GM18873 (cell line): ENCODE data around the gene SLC12A8.

Experiments
- ATAC-seq: cut with Tn5 transposase; IDR thresholded peaks from one replicate; pipeline ENCODE4 v1.9.1; 2021; ENCODE audit warnings: mild to moderate bottlenecking, moderate library complexity, moderate number of reproducible peaks; ENCODE audit not compliant: unreplicated experiment, low FRiP score

SLC12A8 gene

DNA sequence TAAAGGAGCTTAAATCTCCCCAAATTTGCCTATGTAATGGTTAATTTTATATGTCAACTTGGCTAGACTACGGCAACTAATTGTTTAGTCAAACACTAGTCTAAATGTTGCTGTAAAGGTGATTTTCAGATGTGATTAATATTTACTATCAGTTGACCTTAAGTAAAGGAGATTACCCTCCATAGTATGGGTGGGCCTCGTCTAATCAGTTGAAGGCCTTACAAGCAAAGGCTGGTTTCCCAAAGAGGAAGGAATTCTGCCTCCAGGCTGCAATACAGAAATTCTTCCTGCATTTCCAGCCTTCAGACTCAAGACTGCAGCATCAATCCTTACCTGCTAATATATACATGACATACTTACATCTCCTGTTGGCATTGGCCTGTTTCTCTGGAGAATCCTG, 23.6 kb downstream of the SLC12A8 start:
- no peak for ATAC-seq

DNA sequence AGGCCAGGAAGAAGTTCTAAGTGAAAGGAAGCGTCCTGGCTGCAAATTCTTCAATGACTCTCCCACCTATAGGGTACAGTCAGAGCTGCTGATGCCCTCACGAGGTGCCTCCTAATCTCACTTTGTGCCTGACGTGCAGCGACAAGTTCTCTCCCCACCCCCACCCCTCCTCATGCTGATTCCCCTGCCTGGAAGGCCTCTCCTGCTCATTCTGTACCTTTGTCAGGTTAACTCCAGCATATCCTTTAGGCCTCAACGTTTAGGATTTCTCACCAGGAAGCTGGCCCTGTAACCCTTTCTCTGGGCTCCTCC, 25.0 kb downstream of the SLC12A8 start:
- no peak for ATAC-seq

DNA sequence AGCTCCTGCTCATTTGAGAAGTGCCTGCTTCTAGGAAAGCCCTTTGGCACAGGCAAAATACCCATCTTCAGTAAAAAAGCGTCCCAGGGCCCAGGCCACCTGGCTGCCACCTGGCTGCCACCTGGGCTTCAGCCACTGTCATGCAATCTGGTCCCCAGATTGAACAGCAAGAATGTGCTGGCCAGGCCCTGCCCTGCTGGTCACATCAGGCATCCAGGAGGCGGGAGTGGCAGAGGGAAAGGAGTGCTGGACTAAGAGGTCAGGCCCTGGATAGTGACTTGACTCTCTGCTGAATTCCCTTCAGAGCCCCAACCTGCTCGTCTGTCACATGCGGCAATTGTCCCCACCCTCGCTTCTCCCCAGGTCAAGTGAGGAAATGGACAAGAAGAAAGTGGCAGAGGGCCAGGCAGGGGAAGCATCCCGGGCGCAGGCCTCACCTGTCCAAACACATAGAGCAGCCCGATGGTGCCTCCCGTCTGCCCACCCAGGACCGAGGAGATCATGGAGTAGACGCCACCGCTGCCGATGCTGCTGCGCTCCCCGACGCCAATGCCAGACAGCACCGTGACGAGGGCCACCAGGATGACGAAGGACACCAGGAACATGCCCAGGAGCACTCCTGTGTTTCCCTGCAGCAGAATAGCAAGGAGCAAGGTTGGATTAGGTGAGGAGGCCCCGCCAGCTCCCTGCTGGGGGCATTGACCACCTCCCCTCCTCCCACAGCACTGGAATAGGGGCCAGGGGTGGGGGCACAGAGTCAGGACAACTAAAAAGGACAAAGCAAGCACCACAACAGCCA, 25.5 kb downstream of the SLC12A8 start:
- no peak for ATAC-seq

DNA sequence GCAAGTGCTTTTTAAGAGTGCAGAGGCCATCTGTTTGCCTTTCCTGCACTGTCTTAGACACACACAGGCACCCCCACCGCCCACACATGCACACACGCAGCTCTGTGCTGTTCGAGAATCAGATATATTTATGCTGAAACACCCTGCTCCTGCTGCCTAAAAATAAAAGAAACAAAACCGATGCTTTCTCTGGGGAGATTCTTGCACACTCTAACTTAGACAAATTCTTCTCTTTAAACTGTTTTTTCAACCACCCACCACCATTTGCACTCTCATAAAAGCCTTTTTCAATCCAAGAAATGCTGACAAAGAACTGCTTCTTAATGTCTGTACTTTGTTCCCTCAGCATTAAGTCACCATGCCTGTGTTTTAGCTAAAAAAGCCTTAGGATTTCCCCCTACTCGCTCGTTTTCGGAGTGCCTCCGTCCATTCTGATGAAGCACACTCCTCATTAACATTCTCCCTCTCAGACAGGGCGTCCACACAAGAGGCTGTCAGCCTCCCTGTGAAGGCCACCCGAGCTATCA, 26.2 kb downstream of the SLC12A8 start:
- ATAC-seq = no peak

DNA sequence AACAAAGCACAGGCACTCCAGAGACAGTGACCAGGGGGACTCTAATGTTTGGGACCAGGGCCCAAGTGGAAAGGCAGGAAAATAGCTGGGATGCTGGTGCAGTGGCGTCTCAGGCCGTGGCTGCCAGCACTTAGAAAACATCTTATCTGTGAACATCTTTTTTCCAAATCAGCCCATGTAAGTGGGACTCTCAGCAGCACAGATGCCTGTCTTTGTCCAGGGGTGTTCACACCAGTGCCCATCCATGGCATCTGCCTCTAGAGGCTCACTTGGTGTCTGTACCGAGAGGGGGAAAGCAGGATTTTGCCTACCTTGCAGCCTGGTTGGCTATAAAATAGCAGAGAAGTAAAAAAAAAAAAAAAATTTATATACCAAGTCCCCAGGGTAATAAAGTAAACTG, 26.7 kb downstream of the SLC12A8 start:
- ATAC-seq = no peak

DNA sequence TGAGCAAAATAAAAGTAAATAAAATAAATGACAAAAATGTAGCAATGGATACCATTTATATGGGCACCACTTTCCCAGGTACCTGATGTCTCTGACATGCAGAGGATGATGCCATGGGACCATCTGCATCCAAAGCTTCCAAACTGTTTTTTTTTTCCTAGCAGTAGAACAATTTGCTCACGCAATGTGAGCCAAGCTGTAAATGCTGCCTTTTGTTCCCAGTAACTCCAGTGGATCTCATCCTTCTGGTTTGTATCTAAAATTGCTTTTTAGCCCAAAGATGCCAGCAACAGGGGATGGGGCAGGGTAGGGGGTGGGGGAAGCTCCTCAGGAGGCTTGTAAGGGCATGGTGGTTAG, 32.7 kb downstream of the SLC12A8 start:
- no peak for ATAC-seq

DNA sequence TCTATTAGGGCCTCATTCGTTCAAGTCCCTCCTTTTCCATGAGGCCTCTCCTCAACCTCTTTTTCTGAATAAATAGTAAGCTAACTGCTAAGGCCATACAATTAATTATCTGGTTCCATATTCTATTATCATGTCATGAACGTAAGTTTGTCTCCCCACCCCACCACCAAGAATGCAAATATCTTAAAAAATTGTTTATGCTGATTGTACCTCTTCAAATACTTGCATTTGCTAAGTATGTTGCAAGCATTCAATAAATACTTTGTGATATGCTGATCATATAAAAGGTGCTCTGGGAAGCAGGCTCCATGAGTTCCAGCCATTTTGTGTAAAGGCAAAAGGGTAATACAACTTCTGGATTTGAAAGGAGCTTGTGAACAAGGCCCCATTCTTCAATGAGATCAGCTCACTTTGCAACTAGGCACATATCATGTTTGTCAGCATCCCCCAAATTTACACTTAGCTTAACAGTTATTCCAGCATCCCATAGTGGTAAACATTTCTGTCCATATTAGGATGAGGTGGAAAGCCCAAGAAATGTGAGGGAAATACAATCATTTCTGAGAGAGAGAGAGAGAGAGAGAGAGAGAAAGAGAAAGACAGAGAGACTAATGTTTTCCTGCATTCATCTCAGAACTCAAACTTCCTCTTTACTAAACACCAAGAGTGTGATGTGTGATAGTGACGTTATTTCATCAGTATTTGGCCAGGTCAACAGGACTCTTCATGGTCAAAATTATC, 33.2 kb downstream of the SLC12A8 start:
- ATAC-seq = no peak

DNA sequence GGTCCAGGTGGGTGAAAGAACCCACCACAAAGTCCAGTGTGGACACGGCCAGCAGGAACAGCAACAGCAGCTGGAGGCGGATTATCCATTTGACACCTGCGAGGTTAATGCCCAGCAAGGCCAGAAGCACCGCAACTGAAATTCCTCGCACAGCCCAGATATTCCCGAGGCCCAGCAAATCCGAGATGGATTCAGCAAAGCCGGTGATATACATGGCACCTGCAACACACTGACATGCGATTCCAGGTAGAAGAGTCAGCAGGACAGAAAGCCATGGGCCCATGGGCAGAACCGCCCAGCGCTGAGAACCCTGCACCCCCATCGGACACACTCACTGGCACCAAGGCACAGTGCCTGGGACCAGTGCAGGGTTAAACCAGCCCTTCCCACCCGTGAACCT, 34.8 kb downstream of the SLC12A8 start:
- no peak for ATAC-seq

DNA sequence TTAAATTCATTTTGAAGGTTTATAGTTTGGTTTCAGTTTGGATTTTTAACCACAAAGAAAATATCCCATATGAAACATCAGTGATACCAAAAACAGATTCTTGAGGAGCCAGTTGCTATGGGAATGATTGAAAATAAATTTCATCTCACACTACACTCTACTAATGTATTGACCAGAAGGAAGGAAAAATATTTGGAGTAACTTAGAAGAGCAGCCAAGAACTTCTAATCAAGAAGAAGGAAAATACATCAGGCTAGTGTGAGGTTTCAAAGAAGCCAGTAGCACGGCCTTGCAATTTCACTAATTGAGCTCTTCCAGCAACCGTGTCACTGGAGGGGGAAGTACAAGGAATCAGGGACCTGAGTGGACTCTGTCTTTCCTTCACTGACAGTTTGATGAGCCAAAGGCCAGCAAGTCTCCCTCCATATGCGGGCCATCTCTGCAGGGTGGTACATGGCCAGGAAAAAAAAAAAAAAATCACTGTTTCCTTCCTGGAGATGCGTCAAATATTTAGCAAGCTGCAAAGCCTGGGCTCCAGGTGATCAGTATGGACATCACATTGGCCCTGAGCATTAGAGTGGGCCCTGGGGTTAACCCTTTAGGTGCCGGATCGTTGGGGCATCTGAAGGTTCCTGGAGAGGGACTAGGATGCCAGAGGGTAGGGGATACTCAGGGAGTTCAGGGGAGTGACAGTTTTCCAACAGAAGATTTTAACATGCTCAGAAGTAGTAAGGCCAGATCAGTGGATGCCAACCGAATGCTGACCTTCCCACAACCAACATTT, 37.1 kb downstream of the SLC12A8 start:
- ATAC-seq = no peak

DNA sequence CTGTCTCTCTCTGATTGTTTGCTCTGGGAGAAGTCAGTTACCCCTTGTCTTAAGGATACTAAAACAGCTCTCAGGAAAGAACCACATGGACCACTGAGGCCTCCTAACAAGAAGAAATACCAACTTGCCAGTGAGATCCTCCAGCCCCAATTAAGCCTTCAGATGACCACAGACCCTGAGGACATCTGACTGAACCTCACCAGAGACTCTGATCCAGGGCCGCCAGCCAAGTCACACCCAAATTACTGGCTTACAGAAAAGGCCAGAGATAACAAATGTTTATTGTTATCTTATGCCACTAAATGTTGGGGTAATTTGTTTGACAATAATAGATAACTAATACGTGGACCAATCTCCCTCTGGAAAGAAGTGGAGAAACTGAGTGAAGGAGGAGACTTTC, 40.2 kb downstream of the SLC12A8 start:
- ATAC-seq = no peak

DNA sequence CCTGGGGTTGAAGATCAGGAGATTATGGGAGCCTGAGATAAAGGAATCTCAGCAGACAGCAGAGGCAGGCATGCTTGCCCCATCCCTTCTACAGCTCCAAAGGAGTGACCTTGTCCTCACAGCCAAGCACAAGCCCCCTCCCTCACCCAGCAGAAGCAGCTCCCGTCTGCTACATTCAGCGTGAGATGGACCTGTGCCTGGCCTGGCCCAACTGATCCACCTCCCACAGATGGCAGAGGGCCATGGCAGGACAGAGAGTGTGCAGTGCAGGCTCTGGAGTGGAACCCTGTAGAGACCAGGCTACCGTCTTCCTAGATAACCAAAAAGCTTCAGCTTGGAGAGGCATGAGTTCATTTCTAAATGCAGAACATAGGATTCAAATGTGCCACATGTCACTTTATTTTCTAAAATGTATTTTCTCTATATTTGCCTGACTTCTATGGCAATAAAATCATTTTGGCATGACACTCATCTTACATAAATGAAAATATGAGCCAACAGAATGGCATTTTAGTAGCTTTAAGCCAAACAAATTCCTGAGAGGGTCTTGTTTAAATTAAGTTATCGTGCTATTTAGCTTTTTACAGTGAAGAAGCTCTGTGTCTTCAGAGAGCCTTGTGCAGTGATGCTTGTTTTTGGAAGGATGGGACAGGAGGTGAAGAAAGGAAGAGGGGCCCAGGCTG, 43.7 kb downstream of the SLC12A8 start:
- no peak for ATAC-seq

DNA sequence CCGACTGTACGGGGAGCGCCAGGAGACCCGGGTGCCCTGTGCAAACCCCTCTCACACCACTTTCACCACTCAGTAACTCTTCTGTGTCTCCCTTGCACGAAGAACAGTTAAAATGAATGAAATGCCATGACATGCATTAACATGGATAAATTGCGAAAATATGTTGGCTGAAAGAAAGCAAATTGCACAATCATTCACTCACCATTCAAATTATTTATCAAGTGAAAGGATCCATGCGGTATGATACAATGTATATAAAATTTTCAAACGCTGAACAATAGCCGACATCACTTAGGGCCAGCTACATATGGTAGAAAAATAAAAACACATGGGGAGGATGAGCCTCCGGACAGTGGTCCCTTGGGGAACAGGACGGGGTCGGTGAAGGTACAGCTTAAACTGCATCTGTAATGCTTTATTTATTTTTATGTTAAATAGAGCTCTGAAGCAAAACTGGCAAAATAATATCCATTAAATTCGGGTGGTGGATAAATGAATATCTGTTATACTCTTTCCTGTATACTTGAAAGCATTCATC, 45.9 kb downstream of the SLC12A8 start:
- no peak for ATAC-seq

DNA sequence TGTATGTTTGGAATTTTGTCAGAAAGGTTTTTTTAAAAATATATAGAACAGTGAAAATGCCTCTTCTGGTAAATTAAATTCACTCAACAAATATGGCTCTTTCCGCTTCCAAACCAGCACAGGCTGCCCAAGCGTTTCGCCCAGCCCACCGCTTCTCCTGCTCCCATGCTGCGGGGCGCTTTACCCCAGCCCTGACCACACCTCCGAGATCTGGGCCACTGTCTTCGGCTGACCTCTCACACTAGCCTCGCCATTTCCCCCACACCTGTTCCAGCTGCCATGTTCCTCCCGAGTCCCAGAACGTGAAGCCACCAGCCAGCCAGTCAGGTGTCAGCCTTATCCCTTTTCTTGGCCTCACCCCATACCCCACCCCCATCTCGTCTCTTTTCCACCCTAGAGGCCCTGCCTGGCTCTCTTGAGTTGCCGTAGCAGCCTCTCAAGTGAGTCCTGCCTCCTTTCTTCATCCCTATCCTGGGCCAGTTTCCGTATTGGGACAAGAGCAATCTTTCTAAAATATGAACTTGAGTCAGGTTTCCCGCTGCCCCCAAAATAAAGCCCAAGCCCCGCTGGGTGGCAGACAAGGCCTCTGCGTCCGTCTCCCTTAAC, 46.5 kb downstream of the SLC12A8 start:
- ATAC-seq = no peak

DNA sequence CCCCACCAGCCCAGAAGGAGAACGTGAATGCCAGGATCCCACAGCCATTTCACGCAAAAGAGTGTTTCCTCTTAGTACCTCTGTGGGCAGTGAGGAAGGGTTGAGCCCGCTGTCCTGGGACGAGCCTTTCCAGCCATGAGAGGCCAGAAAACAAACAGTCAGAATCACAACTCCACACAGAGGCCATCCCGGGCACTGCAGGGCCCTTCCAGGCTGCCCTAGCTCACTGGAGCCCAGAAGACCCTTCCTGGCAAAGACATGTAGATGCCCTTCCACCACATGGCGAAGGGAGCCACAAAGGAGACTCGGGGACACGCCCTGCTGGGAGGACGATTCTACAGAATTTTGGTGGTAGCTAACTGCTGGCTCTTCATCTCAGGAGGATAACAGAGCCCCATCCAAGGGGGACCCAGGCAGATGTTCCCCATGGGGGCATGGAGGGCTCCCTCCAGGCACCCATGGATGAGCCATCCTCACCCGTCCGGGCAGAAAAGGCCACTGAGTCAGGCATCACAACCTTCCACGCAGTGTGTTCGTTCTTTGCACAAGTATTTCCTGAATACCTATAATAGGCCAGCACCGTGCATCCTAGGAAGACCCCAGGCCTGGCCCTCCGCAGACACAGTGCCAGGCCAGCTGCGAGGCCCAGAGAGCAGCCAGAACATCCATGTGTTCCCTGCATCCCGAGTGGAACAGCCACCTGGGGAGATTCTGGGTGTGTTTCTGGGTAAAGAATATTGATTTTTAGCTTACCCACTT, 47.2 kb downstream of the SLC12A8 start:
- no peak for ATAC-seq

DNA sequence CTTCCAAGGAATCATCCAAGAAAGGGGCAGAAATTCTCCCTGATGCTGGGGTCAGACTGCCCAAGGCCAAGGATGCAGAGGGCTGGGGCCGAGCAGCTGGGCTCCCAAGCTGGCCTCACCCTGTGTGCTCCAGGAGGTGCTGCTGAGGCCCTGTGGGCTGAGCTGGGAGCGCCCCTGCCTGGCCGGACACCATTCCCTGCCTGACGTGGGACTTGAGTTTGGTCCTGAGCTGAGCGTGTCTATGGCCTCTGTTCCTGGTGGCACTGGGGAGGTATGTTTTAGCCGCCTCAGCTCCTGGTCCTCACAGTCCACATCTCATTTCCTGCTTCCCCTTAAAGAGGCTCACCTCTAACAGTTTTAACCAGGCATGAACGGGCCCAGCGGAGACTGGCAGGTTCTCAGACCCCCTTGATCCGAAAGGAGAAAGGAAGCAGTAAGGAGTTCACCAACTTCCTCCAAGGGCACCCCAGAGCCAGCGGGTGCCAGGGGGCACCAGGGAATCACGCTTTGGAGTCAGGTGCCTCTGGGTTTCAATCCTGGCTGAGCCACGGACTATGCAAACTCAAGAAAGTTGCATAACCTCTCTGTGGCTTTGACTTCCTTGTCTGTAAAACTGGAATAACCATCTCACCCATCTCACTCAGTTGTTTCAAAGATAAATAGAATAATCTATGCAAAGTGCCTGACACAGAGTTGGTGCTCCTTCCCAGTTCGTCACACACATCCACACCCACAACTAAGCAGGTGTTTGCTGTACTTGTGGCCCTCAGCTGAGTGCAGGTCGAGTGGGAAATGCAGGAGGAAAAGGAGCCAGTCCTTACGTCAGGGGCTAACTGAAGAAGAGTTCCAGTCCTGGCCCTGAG, 48.6 kb downstream of the SLC12A8 start:
- ATAC-seq = no peak

DNA sequence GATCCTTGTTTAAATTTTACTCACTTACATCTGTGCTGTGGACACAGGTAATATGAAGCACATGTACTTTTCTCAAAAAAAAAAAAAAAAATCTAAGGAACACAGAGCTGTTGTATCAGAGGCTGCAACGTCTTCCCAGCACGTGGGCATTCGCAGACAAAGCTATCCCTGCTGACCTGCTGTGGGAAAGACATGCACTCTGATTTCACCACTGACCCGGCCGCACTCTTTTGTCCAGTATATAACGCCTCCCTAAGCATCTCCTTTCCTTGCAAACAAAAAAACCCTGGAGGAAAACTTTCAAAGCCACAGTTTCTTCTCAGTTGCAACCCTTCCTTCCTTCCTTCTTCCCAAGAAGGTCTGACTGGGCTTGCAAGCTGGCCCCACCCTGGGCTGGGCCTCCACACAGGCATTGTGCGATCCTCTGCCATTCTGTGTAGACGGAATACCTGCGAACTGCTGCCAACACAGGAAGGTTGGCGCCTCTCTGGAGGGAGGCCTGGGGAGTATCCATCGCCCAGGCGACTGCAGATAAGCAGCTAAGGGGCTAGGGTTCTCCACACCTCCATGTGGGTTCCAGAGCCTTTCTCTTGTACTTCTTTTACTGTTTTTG, 50.8 kb downstream of the SLC12A8 start:
- no peak for ATAC-seq

DNA sequence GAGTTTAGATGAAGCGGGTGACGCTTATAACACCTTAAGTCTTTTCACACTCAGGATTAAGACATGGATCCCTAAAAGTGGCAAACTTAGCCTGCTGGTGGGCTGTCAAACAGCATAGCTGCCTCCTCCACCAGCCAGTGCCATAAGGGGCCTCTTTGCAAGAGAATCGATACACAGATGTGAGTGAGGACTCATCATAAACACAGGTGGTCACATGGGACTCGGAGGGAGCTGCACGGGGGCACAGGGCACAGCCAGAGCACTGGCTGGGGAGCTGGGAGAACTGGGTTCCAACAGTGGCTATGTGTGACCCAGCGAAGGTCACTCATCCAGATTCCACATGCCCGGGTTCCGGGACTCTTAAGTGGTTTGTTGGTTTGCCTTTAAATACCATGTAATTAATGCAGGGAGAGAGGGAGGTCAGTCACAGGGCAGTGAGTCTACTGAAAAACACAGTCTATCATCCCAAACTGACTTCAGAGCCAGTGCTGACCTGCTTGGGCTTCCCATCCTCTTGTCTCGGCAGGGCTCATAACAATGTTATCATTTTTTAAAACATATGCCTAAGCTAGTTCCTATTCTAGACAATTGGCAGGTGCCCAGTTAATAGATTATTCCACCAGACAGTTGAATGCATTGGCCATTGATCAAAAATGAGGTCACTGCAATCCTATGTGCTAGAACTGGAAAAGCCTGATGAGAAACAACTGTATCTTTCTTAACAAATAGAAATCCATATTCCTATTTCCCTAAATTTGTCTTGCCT, 51.8 kb downstream of the SLC12A8 start:
- ATAC-seq = no peak
